GM21717 (cell line): ENCODE measurements around the gene WNK1.
A peak's percentile ranks its signal among the peaks of the same experiment; 100 is the strongest.
"Not testable (repeated sequence)": the region's sequence is repeated elsewhere in the genome, so short reads cannot be mapped to it uniquely, and the experiment has no call there.

Experiments
- ATAC-seq: cut with Tn5 transposase; IDR thresholded peaks from one replicate; pipeline ENCODE4 v1.9.1; 2021; ENCODE audit warnings: mild to moderate bottlenecking, moderate library complexity; ENCODE audit not compliant: unreplicated experiment

WNK1 gene

DNA sequence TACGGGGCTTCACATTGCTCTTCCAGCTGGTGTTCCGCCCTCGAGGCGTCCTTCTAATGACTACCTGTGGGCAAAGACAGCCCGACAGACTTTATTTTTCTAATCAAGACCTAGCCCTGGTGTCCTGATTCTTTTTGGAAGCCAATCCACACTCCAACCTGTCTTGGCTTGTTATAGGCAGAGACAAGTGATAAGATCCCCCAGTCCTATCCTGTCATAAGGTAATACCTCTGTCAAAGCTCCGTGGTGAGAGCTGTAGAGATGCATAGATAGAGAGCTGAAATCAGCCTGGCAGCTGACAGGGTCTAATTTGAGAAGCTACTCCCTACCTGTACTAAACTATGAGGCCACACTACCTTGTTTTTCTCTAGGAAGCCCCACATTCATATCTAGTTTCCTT, 11.5 kb upstream of the WNK1 start:
- ATAC-seq, result no peak

DNA sequence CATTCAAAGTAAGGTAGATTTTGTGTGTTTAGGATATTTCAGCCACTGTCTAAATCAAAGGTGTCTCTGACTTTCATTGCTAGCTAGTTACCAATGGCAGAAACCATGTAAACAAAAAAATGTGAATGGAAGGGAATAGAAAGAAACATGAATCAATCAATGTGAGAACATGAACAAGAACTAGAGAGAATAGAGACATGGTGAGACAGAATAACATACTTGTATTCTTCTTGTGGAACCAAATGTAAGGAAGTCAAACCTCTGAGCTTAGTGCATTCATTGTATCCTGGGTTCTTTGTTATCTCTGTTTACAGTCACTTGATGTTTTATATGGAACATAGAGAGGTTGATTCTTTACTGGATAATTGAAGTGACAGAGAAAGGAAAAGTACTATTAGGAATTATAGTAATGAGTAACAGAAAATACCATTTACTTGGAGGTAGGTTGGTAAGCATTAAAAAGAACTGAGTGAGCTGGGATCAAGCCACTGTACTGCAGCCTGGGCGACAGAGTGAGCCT, 2.6 kb upstream of the WNK1 start:
- no peak for ATAC-seq

DNA sequence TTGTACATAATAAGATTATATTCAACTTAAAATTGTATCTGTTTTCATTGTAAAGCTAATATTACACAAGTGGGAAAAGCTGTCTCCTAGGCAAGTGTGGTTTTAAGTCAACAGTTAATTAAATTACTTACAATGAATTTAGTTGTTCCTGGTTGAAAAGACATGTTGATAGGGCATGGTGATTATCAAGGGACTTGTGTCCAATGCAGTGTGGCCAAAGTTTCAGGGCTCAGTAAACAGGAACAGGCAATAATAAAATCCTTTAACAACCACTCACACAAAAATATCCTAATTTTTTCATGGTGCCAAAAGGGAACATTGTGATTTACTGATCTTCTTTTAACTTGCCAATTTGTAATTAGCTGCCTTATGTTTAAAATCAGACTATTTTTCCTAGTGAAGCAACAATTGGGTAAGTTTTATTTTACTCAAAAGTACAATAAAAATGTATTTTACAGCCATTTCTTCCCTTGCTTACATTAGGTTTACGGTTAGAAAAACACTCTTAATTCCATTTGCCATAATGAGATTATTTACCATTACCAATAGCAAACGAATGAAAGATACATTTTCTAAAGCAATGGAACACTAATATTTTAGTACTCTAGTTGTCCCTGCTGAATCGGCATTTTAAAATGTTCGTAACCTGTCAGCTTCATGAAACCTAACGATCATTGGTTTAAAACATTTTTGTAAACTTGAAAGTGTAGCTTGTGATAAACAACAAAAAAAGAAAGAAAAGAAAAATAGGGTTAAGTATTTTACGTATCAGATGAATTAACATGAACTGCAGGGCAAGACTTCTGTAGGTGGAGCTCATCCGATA, 1.8 kb upstream of the WNK1 start:
- ATAC-seq, result no peak

DNA sequence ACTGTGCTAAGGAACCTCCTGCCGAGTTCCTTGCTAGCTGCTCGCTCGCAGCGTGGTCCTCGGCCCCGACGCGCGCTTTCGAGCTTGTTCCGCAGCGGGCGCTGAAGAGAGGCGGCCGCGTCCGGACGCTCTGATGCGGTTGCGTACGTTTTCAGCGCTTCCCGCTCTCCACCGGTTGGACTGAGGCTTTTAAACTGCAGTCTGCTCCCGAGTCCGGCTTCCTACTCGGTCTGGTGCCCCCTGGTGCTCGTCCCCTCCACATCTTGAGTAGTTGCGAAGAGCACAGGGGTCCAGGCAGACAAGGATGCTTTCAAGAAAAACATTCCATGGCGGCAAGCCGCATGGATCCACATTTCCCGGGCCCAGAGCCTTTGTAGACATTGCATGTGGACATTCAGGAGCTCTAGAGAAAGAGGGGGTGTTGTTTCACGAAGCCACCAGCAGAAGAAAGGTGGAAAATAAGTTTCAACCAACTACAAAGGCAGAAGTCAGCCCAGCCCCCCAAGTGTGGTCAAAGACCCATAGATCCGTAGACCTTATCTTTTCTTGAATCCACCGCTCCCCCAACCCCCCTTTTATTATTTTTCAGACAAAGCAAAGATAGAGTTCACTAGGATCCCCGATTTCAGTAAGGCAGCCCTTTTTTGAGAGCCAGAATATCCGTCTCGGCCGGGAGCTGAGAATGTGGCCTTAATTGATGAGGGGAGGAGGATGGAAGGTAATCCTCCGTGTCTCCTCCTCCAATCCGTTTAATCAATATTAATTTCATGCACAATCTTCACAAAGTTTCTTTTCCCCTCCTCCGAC, 984 bp upstream of the WNK1 start:
- ATAC-seq, result peak; percentile 36

DNA sequence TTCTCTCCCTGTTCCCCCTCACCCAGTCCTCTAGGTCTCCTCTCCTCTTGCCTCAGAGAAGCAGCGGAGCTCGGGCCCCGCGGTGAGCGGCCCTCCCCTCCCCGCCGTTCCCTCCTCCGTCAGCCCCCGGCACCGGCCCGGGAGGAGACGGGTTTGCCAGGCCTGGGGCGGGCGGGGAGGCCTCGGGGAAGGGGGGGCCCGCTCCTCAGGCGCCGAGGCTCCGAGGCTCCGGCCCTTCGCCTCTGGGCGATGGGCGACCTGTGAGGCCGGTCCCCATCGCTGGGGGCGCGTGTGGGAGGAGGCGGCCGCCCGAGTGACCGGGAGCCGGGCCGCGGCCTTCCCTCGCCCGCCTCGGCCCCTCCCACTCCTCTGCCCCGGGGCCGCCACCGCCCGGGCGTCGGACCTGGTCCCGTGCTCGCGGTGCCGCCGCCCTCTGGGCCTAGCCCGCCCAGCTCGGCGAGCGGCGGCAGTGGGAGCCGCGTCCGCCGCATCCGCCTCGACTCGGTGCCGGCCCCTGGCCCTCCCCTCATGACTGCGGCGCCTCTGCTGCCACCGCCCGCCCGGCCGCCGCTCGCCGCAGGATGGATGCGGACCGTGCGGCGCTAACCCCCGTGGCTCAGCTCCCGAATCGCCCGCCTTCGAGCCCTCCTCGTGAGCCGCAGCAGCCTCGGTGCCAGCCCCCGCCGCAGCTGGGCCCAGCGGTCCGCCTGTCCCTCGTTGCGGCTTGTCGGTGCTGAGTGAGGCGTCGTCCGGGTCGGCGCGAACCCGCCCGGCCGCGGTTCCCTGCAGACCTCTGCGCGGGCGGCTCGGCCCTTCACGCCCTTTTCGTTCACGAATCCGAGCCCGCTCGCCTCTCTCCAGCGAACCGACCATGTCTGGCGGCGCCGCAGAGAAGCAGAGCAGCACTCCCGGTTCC, 574 bp downstream of the WNK1 start:
- ATAC-seq, result peak; percentile 26

DNA sequence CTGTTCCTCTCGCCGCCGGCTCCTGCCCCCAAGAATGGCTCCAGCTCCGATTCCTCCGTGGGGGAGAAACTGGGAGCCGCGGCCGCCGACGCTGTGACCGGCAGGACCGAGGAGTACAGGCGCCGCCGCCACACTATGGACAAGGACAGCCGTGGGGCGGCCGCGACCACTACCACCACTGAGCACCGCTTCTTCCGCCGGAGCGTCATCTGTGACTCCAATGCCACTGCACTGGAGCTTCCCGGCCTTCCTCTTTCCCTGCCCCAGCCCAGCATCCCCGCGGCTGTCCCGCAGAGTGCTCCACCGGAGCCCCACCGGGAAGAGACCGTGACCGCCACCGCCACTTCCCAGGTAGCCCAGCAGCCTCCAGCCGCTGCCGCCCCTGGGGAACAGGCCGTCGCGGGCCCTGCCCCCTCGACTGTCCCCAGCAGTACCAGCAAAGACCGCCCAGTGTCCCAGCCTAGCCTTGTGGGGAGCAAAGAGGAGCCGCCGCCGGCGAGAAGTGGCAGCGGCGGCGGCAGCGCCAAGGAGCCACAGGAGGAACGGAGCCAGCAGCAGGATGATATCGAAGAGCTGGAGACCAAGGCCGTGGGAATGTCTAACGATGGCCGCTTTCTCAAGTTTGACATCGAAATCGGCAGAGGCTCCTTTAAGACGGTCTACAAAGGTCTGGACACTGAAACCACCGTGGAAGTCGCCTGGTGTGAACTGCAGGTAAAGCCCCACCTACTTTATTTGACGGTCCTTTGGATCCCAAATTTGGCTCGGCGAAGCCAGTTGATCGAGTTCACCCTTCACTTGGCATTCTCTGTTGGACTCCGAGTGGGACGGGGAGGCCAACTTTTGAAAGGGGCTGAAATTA, 1.5 kb downstream of the WNK1 start:
- ATAC-seq, result peak; percentile 27

DNA sequence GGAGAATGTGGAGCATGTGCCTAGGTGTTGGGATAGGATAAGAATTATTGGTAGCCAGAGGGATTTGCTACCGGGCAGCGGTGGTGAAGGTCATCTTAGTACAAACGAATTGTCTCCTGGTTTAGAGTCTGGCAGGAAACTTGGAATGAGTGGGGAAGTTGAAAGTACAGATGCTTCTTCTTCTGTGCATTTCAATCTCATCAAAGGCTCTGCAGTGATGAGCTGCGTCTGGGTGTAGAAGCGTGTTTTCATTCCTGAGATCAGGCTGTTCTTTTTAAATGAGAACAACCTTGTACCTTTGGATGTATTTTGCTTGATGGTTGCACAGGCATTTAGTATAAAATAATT, 2.1 kb downstream of the WNK1 start:
- no peak for ATAC-seq

DNA sequence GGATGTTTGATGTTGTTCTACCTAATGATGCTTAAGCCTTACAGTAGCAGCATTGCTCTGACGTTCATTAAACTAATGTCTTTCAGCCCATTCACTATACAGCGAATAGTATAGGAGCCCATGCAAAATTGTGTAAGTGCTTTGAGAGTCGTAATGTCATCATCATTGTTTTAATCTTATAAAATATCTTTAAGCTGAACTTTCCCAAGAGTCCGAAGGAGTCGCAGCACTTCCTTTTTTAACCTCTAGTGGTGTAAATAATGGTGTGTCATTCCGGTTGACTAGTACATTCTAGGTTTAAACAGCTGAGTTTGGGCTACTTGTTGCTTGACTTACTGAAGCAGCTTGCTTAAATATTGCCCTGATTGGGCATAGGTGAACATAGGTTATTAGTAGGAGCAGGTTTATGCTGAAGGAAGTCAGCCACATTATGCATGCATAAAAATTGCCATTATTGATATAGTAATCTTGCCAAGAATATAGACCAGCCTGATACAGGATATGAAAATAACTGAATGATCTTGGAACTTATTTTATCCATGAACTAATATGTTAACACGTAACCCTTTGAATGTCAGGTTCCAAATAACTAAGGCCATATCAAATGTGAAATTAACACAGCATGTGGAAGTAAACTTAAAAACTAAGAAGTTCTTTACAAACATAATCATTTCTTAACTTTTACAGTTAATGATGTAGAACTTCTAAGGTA, 2.6 kb downstream of the WNK1 start:
- no peak for ATAC-seq

DNA sequence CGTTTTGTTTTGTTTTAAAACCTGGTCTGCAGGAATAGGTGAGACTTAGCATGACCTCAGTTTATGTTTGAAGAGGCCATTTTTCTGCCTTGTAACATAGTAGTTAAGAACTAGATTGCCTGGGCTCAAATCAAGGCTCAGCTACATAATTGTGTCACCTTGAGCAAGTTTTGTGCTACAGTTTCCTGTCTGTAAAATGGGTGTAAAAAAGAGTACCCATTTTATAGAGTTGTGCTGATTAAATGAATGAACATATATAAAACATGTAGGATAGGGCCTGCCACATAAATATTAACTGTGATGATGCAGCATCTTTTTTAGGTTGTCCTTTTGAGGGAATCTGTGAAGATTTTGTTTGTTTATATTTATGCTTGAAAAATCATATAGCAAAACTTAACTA, 7.2 kb downstream of the WNK1 start:
- no peak for ATAC-seq

DNA sequence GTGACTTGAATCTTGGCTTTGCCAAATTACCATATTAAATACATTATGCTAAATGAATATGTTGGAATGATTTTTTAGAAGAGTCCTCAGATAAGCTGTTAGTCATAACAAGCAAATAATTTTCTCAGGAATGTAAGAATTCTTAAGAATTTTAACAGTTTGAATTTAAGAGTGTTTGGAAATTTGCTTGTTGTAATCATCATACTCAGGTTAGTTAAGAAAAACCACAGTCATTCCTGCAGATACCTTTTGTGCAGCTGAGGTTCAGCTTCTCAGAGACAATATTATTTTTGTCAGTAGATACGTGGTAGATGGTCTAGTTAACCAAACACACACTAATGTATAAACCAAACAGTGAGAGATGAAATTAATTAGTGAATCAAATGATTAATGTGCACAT, 8.9 kb downstream of the WNK1 start:
- ATAC-seq, result no peak

DNA sequence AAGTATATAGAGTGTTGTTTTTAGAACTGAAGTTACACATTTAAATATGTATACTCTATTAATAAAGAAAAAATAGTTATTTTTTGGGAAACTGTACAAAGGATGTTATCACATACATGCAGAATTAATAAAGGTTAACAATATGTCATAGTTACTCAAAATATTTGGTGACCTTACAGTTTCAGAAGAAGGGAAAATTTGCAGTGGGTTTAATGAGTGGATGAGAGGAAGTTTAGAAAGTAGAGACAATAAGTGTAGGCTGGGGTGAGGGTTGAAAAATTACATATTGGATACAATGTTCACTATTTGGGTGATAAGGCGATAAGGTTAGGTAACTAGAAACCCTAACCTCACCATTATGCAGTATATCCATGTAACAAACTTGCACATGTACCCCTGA, 13.5 kb downstream of the WNK1 start:
- no peak for ATAC-seq

DNA sequence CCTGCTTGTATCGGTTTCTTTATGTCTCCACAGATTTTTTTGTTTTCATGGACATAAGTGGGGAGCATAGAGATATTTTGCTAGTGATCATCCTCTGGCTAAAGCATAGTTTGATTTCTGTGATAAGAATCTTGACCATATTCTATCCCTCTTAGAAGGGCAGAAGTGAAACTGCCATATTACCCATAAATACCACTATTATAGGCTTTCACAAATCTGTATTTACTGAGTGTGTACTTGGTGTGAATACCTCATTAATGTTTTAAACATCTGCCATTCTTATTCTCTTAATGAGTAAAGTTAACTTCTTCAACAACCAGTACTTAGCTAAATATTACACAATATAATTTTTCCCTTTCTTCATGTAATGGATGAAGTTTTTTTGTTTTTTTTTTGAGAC, 16.1 kb downstream of the WNK1 start:
- no peak for ATAC-seq

DNA sequence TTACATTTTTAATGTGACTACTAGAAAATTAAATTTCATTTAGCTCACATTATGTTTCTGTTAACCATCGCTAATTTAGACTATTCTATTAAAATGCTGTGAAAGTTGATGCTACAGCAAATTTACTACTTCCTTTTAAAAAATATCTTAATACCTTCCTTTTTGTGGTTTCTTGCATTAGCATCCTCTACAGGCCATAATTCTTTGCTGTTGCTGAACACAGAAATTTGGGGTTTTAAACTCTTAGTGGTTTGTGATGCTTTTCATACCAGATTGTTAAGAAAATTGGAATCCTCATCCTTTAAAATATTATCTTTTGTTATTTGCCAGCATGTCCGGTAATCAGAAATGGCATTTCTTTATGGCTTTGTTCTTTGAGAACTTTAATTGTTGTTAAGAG, 18.1 kb downstream of the WNK1 start:
- no peak for ATAC-seq

DNA sequence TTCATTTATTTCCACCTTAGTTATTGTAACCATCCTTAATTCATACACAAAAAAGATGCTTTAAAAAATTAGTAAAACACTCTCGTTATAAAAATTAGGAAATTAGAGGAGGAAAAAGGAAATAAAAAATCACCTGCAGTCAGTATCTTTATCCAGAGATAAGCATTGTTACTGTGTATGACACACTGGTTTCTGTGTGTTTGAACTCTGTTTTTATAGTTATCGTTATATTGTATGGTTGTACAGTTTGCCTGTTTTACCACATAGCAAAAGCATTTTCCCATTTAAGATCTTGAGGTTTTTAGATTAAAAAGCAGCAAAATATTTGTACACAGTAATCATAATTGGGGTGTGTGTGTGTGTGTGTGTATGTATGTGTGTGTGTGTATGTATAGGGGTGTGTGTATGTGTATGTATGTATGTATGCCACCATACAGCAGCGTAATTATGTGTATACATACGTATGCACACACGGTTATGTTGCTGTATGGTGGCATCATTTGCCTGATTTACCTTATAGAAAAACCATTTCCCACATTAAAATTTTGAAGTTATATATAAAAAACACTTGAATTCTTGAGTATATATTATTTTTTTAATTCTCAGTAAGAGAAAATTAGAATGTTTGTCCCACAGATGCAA, 19.8 kb downstream of the WNK1 start:
- ATAC-seq, result no peak

DNA sequence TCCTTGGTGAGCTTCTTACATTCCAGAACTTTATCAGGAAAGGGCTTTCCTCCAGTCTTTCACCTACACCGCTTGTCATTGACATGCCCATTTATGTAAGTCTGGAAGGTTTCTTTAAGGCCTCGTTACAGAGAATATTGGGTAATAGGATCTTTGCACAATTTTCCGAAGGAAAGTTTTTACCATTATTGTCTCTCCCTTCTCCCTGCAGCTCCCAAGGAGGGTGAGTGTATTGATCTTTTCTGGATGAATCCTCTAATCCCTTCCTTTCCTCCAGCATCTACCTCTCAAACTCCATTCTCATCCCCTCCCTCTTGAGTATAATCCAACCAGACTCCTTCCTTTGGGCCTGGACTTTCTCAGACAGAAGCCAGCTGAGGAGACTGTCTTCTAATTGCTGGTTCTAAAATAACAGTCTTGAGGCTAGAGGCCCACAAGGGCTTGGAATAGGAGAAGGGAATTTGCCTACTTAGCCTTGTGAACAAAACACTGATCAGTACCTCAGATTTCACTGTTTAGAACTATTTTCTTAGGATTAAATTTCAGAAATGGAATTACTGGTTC, 21.8 kb downstream of the WNK1 start:
- no peak for ATAC-seq

DNA sequence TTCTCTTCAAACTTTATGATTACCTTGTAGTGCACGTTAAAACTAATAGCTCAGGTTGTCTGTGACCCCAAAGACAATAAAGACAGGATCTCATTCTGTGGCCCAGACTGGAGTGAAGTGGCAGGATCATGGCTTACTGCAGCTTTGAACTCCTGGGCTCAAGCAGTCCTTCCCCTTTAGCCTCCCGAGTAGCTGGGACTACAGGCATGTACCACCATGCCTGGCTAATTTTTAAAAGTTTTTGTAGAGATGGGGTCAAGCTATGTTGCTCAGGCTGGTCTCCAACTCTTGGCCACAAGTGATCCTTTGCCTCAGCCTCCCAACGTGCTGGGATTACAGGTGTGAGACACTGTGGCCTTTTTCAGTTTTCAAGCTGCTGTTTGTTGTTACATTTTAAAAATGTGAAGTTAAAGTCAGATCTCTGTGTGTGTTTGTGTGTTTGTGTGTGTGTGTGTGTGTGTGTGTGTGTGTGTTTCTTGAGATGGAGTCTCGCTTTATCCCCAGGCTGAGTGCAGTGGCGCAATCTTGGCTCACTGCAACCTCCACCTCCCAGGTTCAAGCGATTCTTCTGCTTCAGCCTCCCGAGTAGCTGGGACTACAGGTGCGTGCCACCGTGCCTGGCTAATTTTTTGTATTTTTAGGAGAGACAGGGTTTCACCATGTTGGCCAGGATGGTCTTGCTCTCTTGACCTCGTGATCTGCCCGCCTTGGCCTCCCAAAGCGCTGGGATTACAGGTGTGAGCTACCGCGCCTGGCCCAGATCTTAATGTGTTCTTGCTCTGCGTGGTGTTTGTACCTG, 23.8 kb downstream of the WNK1 start:
- ATAC-seq, result not testable (repeated sequence)

DNA sequence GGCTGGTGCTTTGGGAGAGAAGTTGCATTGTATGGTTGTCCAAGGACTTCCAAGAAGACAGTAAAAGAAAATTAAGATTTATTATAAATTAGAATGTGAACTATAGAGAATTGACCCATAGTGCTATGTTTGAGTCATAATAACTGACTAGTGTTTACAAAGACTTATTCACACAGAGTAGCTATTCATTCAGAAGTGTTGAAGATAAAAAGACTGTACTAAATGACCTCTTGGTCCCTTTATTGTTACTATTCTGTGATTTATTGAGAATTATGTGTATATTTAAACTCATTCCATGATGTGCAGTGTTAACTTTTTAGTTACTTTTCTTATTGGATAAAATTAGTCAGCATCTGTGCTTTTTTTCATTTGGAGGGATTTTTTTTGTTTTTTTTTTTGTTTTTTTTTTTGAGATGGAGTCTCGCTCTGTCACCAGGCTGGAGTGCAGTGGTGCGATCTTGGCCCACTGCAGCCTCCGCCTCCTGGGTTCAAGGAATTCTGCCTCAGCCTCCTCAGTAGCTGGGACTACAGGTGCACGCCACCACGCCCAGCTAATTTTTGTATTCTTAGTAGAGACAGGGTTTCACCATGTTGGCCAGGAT, 24.5 kb downstream of the WNK1 start:
- not testable (repeated sequence) for ATAC-seq
